Measurements from ENCODE around the gene RDH5. TPM values are rescaled to one million over a fixed set of nuclear protein-coding genes. Genes with fewer than 3 reads are reported as not detected.

Gene RDH5
- 3.6 and 4.7 TPM in 2 replicates for total RNA-seq

- no peak within 1 kb of the TSS for H3K4me3 ChIP-seq (ENCODE audit: low read depth, low read length)
- no peaks in the 10 kb centered on the region for H3K27me3 ChIP-seq (ENCODE audit: control insufficient read depth, insufficient read depth, low read length)
- DNase-seq (ENCODE audit: low read depth): no peak
- no peak for TF ChIP-seq CTCF (IDR thresholded peaks at IDR 0.05; ENCODE audit: insufficient read depth, low read length, poor library complexity, severe bottlenecking)
- peaks cover 2% of the 10 kb centered on the region for H3K36me3 ChIP-seq (ENCODE audit: control insufficient read depth, insufficient read depth, low read length)
These were observed at the start of gene RDH5 for GRCh38 chr12:55720071-55720564. RDH5 (plus strand) TSS chr12:55720393; CDS start chr12:55721185, 792 bp downstream.

- Histone ChIP-seq H3K4me3 (ENCODE audit: low read depth, low read length) (no peak overlapping the region), H3K27me3 (ENCODE audit: control insufficient read depth, insufficient read depth, low read length) (no peaks in the 10 kb centered on the region), H3K36me3 (ENCODE audit: control insufficient read depth, insufficient read depth, low read length) (no peaks in the 10 kb centered on the region)
- no peak for TF ChIP-seq CTCF (IDR thresholded peaks at IDR 0.05; ENCODE audit: insufficient read depth, low read length, poor library complexity, severe bottlenecking)
- no peak for DNase-seq (ENCODE audit: low read depth)
These were observed 48.4 kb upstream of the RDH5 start for GRCh38 chr12:55671746-55672145.

GRCh38 chr12:55673638-55674037 is 46.6 kb upstream of the RDH5 start:
- Histone ChIP-seq H3K27me3 (ENCODE audit: control insufficient read depth, insufficient read depth, low read length) (no peaks in the 10 kb centered on the region), H3K4me3 (ENCODE audit: low read depth, low read length) (no peak overlapping the region), H3K36me3 (ENCODE audit: control insufficient read depth, insufficient read depth, low read length) (no peaks in the 10 kb centered on the region)
- TF ChIP-seq CTCF (IDR thresholded peaks at IDR 0.05; ENCODE audit: insufficient read depth, low read length, poor library complexity, severe bottlenecking): no peak
- no peak for DNase-seq (ENCODE audit: low read depth)

- DNase-seq (ENCODE audit: low read depth): no peak
- Histone ChIP-seq H3K27me3 (ENCODE audit: control insufficient read depth, insufficient read depth, low read length) (no peaks in the 10 kb centered on the region), H3K36me3 (ENCODE audit: control insufficient read depth, insufficient read depth, low read length) (no peaks in the 10 kb centered on the region), H3K4me3 (ENCODE audit: low read depth, low read length) (no peak overlapping the region)
- no peak for TF ChIP-seq CTCF (IDR thresholded peaks at IDR 0.05; ENCODE audit: insufficient read depth, low read length, poor library complexity, severe bottlenecking)
These were observed 44.5 kb upstream of the RDH5 start for GRCh38 chr12:55675666-55676065.

- DNase-seq (ENCODE audit: low read depth): no peak
- TF ChIP-seq CTCF (IDR thresholded peaks at IDR 0.05; ENCODE audit: insufficient read depth, low read length, poor library complexity, severe bottlenecking): no peak
- no peaks in the 10 kb centered on the region for H3K27me3 ChIP-seq (ENCODE audit: control insufficient read depth, insufficient read depth, low read length)
- no peaks in the 10 kb centered on the region for H3K36me3 ChIP-seq (ENCODE audit: control insufficient read depth, insufficient read depth, low read length)
- no peak overlapping the region for H3K4me3 ChIP-seq (ENCODE audit: low read depth, low read length)
These were observed 43.5 kb upstream of the RDH5 start for GRCh38 chr12:55676707-55677106.

- no peak for DNase-seq (ENCODE audit: low read depth)
- H3K27me3 ChIP-seq (ENCODE audit: control insufficient read depth, insufficient read depth, low read length): no peaks in the 10 kb centered on the region
- no peaks in the 10 kb centered on the region for H3K36me3 ChIP-seq (ENCODE audit: control insufficient read depth, insufficient read depth, low read length)
- H3K4me3 ChIP-seq (ENCODE audit: low read depth, low read length): no peak overlapping the region
- TF ChIP-seq CTCF (IDR thresholded peaks at IDR 0.05; ENCODE audit: insufficient read depth, low read length, poor library complexity, severe bottlenecking): no peak
These were observed 40.5 kb upstream of the RDH5 start for GRCh38 chr12:55679691-55680090.

Data from kidney epithelial cell (primary cell).